AG04450 (cell line): ENCODE data around the gene HTRA2. TPM values are rescaled to one million over a fixed set of nuclear protein-coding genes. Genes with fewer than 3 reads are reported as not detected.
A peak's percentile ranks its signal among the peaks of the same experiment; 100 is the strongest.
"Not testable (repeated sequence)": the region's sequence is repeated elsewhere in the genome, so short reads cannot be mapped to it uniquely, and the experiment has no call there.

Experiments
- CTCF ChIA-PET: fragments of 300-600, 350-600 bp; formaldehyde crosslinking; extraction: SDS; loops from one replicate; lab custom pipeline; 2022; ENCODE audit warnings: antibody characterized with exemption, inconsistent platforms; lab: Charles Lee
- POLR2A ChIA-PET: fragments of 350-600 bp; formaldehyde crosslinking; extraction: SDS; loops from one replicate; lab custom pipeline; 2021; ENCODE audit warnings: antibody characterized with exemption, inconsistent platforms; lab: Yijun Ruan, JAX
- DNase-seq: peaks from one replicate; pipeline ENCODE4 v3.0.0-alpha.2; 2011; ENCODE audit warnings: low read depth, low spot score
- H3K27ac ChIP-seq: one replicate; pipeline ENCODE4 v1.5.1; 2012; ENCODE audit warnings: low read depth, low read length, control low read depth
- H3K27me3 ChIP-seq: one replicate; pipeline ENCODE4 v1.6.0; 2012; ENCODE audit warnings: low read length; ENCODE audit not compliant: control insufficient read depth, insufficient read depth
- H3K4me3 ChIP-seq: 2 replicates; pipeline ENCODE4 v1.5.1; 2011; ENCODE audit warnings: mild to moderate bottlenecking, low read depth, low read length, control low read depth
- H3K9me3 ChIP-seq: 2 replicates; pipeline ENCODE4 v1.5.1; 2012; ENCODE audit warnings: low read length; ENCODE audit not compliant: control insufficient read depth, insufficient read depth
- CTCF ChIP-seq: IDR thresholded peaks from 2 replicates; pipeline ENCODE4 v1.5.1; 2011; ENCODE audit warnings: low read depth, low read length, control low read depth, inconsistent platforms
- polyA minus RNA-seq: library from RNA; depleted of rRNA, polyadenylated mRNA; stranded (reverse); fragments of >200 nt; gene quantifications from 2 replicates; pipeline ENCODE4 v1.2.3, GENCODE V29; 2011; rRNA and poly(A)+ RNA removed
- polyA plus RNA-seq: library from polyadenylated mRNA; depleted of rRNA; stranded (reverse); fragments of >200 nt; gene quantifications from 2 replicates; pipeline ENCODE4 v1.2.3, GENCODE V29; 2011; rRNA removed

Gene HTRA2
- polyA plus RNA-seq (20.2 and 22.4 TPM in 2 replicates), polyA minus RNA-seq (20.1 and 27.3 TPM in 2 replicates)

- ChIA-PET POLR2A (interaction anchor here (0.6 to 2.0 kb wide), 9 partner anchors 24 to 71 kb away, joined by 3 to 16 read pairs (median 4); partner anchors contain the start of genes CCDC142, LBX2, LOXL3 and TTC31), CTCF (interaction anchor here (0.7 to 1.8 kb wide), 2 partner anchors 46 to 59 kb away, joined by 3 to 9 read pairs; partner anchors contain the start of genes CCDC142 and TTC31)
- no peaks in the 10 kb centered on the region for H3K27me3 ChIP-seq
- TF ChIP-seq CTCF = no peak
- H3K27ac ChIP-seq = peak within 1 kb of the TSS; percentile 77
- H3K4me3 ChIP-seq = peak within 1 kb of the TSS; percentile 100
- H3K9me3 ChIP-seq = peaks cover 10% of the 10 kb centered on the region; the same call in 1 of the 2 replicates
- DNase-seq = peak; percentile 98
These were observed at the start of gene HTRA2, which contains the start of gene AUP1 for GRCh38 chr2:74529357-74530238. HTRA2 (plus strand) TSS chr2:74529933; CDS start chr2:74530007, 74 bp downstream. AUP1 (minus strand) TSS chr2:74529706; CDS start chr2:74529629, 77 bp downstream.

GRCh38 chr2:74481431-74481830 is 48.3 kb upstream of the HTRA2 start:
- peak overlapping the region; percentile 21 for H3K27ac ChIP-seq
- no peaks in the 10 kb centered on the region; the same call in 1 of the 2 replicates for H3K9me3 ChIP-seq
- no peak for TF ChIP-seq CTCF
- POLR2A ChIA-PET = interaction anchor here (1.1 to 2.8 kb wide), 6 partner anchors 9 to 72 kb away, joined by 3 to 16 read pairs (median 6); partner anchors contain the start of genes AUP1, HTRA2, INO80B and LOXL3
- H3K27me3 ChIP-seq = no peaks in the 10 kb centered on the region
- H3K4me3 ChIP-seq = peak overlapping the region; percentile 99
- no peak for DNase-seq
- CTCF ChIA-PET = interaction anchor here (1.5 to 12.6 kb wide), 3 partner anchors 23 to 106 kb away, joined by 4 to 174 read pairs (median 11); no protein-coding TSS in a partner anchor

- Histone ChIP-seq H3K9me3 (no peaks in the 10 kb centered on the region; the same call in 1 of the 2 replicates), H3K27ac (peak overlapping the region; percentile 70), H3K4me3 (peak overlapping the region; percentile 99), H3K27me3 (no peaks in the 10 kb centered on the region)
- no peak for TF ChIP-seq CTCF
- no peak for DNase-seq
- POLR2A ChIA-PET = interaction anchor here (0.6 to 2.8 kb wide), 9 partner anchors 9 to 281 kb away, joined by 3 to 16 read pairs (median 4); partner anchors contain the start of genes AUP1, HTRA2, INO80B and LOXL3
- CTCF ChIA-PET = interaction anchor here (0.6 to 12.6 kb wide), 9 partner anchors 10 to 396 kb away, joined by 3 to 174 read pairs (median 6); partner anchors contain the start of genes AUP1, HTRA2 and MRPL53
These were observed 47.6 kb upstream of the HTRA2 start for GRCh38 chr2:74481961-74482800.

- DNase-seq = peak; percentile 83
- POLR2A ChIA-PET = interaction anchor here (0.6 to 2.8 kb wide), 9 partner anchors 10 to 101 kb away, joined by 3 to 16 read pairs (median 6); partner anchors contain the start of genes AUP1, HTRA2, INO80B and LOXL3
- CTCF ChIA-PET = interaction anchor here (0.6 to 12.6 kb wide), 13 partner anchors 9 to 395 kb away, joined by 3 to 174 read pairs (median 5); partner anchors contain the start of genes AUP1, HTRA2 and MRPL53
- no peaks in the 10 kb centered on the region for H3K27me3 ChIP-seq
- H3K4me3 ChIP-seq = peak within 1 kb of the TSS; percentile 99
- peak; percentile 90 for TF ChIP-seq CTCF
- no peaks in the 10 kb centered on the region; the same call in 1 of the 2 replicates for H3K9me3 ChIP-seq
- peak within 1 kb of the TSS; percentile 70 for H3K27ac ChIP-seq
These were observed 46.7 kb upstream of the HTRA2 start, which contains the start of the genes CCDC142 and TTC31 for GRCh38 chr2:74482801-74483674. CCDC142 (minus strand) TSS chr2:74482998; CDS start chr2:74482837, 161 bp downstream. TTC31 (plus strand) TSS chr2:74483081; CDS start chr2:74483096, 15 bp downstream.

- DNase-seq = not testable (repeated sequence)
- H3K4me3 ChIP-seq = peak overlapping the region; percentile 99
These were observed 46.0 kb upstream of the HTRA2 start for GRCh38 chr2:74483675-74484164.

More at GRCh38 chr2:74483675-74484164, 46.0 kb upstream of the HTRA2 start:
- ChIA-PET CTCF (interaction anchor here (0.7 to 12.6 kb wide), 12 partner anchors 10 to 306 kb away, joined by 3 to 174 read pairs (median 6); partner anchors contain the start of genes AUP1, HTRA2 and MRPL53), POLR2A (interaction anchor here (0.8 to 2.8 kb wide), 4 partner anchors 29 to 100 kb away, joined by 3 to 16 read pairs (median 10); partner anchors contain the start of genes AUP1, HTRA2 and INO80B)
- H3K27me3 ChIP-seq, H3K27ac ChIP-seq, H3K9me3 ChIP-seq: not testable (repeated sequence)
